ENCODE results near the gene C6orf89. TPM values are rescaled to one million over a fixed set of nuclear protein-coding genes. Genes with fewer than 3 reads are reported as not detected.

The C6orf89 gene
- total and polyA plus RNA-seq, 2 of the 8 experiments (the other 6 are each of a cell fraction or from before 2014, with no cell fraction given) = 4.6 to 12.3 TPM

DNA sequence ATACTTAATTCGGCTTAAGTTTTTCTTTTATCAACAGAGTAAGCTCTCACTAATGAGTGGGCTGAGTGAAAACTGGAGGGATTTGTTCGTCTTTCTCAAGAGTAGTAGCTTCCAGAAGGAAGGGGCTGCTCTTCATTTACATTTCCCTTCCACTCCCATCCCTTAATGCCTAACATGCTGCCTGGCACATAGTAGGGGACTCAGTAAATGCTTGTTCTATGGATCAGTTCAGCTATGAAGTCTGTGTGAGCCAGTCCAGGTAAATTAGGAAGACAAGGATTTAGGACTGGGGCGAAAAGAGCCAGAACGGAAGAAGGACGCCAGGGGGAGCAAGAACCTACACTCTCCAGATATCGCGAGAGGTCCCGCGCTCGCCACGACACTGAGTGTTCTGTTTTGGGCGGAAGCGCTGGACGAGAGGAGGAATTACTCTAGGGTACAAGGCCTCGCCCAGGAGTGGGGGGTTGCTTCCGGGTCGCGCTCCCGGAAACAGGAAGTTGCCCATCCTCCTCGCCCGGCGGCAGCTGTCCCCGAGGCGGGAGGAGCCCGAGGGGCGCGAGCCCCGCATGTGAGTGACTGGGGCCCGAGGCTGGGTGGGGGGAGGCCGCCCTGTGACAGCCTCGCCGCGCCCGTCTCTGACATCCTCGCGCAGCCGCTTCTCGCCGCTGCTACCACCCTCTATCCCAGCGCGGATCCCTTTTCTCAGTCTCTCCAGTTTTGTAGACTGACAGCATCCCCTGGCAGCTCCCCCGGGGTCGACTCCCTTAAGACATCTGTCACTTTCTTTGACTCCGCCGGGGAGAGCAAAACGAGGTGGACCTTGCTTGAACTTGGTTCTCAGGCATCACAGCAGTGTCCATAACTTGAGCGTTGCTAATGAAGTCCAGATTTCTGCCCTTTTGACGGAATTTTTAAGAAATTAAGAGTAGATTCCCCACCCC, at the start of gene C6orf89 (continued):
- TF ChIP-seq TCF12 (IDR thresholded peaks at IDR 0.05; ENCODE audit: low read depth, low read length) = no peak
- TF ChIP-seq EZH2 (IDR thresholded peaks at IDR 0.05; ENCODE audit: low read depth, low read length, severe bottlenecking) = no peak
- TF ChIP-seq BRCA1 (IDR thresholded peaks at IDR 0.05; ENCODE audit: low read depth, low read length) = peak; percentile 95
- TF ChIP-seq FOSL1 (IDR thresholded peaks at IDR 0.05; ENCODE audit: insufficient read depth, low read depth, low read length) = no peak
- no peak for TF ChIP-seq CEBPB (IDR thresholded peaks at IDR 0.05; ENCODE audit: low read depth, low read length)
- no peak for TF ChIP-seq TEAD4 (IDR thresholded peaks at IDR 0.05; ENCODE audit: low read depth, low read length)
- peak; percentile 72 for TF ChIP-seq SIRT6 (IDR thresholded peaks at IDR 0.05; ENCODE audit: low read length)
- TF ChIP-seq, protein P1, sequence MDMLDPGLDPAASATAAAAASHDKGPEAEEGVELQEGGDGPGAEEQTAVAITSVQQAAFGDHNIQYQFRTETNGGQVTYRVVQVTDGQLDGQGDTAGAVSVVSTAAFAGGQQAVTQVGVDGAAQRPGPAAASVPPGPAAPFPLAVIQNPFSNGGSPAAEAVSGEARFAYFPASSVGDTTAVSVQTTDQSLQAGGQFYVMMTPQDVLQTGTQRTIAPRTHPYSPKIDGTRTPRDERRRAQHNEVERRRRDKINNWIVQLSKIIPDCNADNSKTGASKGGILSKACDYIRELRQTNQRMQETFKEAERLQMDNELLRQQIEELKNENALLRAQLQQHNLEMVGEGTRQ (IDR thresholded peaks at IDR 0.05; ENCODE audit: low read length) = no peak
- peak; percentile 28; the same call in 1 of the 2 replicates for TF ChIP-seq BACH1 (IDR thresholded peaks at IDR 0.05; ENCODE audit: low read length)
- TF ChIP-seq, protein P2, sequence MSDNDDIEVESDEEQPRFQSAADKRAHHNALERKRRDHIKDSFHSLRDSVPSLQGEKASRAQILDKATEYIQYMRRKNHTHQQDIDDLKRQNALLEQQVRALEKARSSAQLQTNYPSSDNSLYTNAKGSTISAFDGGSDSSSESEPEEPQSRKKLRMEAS (IDR thresholded peaks at IDR 0.05) = peak; percentile 77
- no peak for TF ChIP-seq SRF (IDR thresholded peaks at IDR 0.05; ENCODE audit: low read depth, low read length)
- TF ChIP-seq NRF1 (IDR thresholded peaks at IDR 0.05; ENCODE audit: low read depth, low read length) = no peak
- TF ChIP-seq RBBP5 (IDR thresholded peaks at IDR 0.05; ENCODE audit: borderline replicate concordance, low read depth, low read length) = no peak; the same call in 1 of the 2 replicates
- peak; percentile 63 for TF ChIP-seq CTBP2 (IDR thresholded peaks at IDR 0.05; ENCODE audit: borderline replicate concordance, insufficient read depth, insufficient read length, low read length)
- no peak for TF ChIP-seq MAFK (IDR thresholded peaks at IDR 0.05; ENCODE audit: low read depth, low read length)
- no peak for TF ChIP-seq POLR2AphosphoS5 (IDR thresholded peaks at IDR 0.05; ENCODE audit: low read depth, low read length)
- TF ChIP-seq, protein P3, sequence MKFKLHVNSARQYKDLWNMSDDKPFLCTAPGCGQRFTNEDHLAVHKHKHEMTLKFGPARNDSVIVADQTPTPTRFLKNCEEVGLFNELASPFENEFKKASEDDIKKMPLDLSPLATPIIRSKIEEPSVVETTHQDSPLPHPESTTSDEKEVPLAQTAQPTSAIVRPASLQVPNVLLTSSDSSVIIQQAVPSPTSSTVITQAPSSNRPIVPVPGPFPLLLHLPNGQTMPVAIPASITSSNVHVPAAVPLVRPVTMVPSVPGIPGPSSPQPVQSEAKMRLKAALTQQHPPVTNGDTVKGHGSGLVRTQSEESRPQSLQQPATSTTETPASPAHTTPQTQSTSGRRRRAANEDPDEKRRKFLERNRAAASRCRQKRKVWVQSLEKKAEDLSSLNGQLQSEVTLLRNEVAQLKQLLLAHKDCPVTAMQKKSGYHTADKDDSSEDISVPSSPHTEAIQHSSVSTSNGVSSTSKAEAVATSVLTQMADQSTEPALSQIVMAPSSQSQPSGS (IDR thresholded peaks at IDR 0.05; ENCODE audit: low read length) = peak; percentile 89; the same call in 1 of the 2 replicates
- TF ChIP-seq NANOG (IDR thresholded peaks at IDR 0.05; ENCODE audit: insufficient read depth, low read depth, low read length, poor library complexity, severe bottlenecking) = no peak
- peak; percentile 85 for TF ChIP-seq ASH2L (IDR thresholded peaks at IDR 0.05; ENCODE audit: low read length)
- no peak for TF ChIP-seq RXRA (IDR thresholded peaks at IDR 0.05; ENCODE audit: insufficient read depth, low read depth, low read length)
- TF ChIP-seq POU5F1 (IDR thresholded peaks at IDR 0.05; ENCODE audit: low read depth, low read length) = no peak
